ENCODE results near the gene ADGRE2.
A peak's percentile ranks its signal among the peaks of the same experiment; 100 is the strongest.
"Not testable (repeated sequence)": the region's sequence is repeated elsewhere in the genome, so short reads cannot be mapped to it uniquely, and the experiment has no call there.

The ADGRE2 gene

DNA sequence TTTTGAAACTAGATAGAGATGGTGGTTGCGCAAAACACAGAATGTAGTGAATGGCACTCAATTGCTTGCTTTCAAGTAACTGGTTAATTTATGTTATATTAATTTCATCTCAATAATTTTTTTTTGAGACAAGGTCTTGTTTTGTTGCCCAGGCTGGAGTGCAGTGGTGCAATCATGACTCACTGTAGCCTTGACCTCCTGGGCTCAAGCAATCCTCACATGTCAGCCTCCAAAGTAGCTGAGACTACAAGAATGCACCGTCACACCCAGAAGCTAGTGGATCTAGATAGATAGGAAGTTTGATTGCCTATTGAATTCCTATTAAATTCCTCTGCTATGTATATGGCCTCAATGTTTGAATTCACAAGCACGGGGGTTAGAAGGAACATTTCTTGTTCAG, 26.4 kb upstream of the ADGRE2 start:
- FAIRE-seq (no peak), DNase-seq (ENCODE audit: insufficient read length, low spot score) (no peak)
- no peak for TF ChIP-seq CTCF (IDR thresholded peaks at IDR 0.05; ENCODE audit: insufficient read depth, missing control alignments)

DNA sequence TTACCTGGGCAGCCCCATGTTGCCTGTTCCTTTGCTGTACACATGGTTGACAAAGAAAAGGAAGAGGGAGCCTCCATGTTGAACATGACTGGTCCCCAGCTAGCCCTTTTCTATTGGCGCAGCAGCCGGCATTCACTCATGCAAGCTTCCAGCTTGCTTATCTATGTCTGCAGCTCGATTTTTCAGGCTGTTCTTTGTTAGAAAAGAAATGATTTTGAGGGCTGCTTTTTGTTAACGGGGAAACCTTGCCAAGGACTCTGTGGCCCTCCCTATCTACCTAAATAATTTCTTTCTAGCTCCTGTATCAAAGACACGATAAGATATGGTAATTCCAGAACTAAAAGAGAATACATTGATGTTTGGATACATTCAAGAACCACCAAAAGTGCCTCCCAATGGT, 20.4 kb upstream of the ADGRE2 start:
- TF ChIP-seq CTCF (IDR thresholded peaks at IDR 0.05; ENCODE audit: insufficient read depth, missing control alignments): no peak
- DNase-seq (ENCODE audit: insufficient read length, low spot score) (no peak), FAIRE-seq (no peak)

GRCh38 chr19:14796021-14796420, 17.7 kb upstream of the ADGRE2 start:
- no peak for DNase-seq (ENCODE audit: insufficient read length, low spot score)
- TF ChIP-seq CTCF (IDR thresholded peaks at IDR 0.05; ENCODE audit: insufficient read depth, missing control alignments): no peak
- FAIRE-seq: no peak

- no peak for FAIRE-seq
- TF ChIP-seq CTCF (IDR thresholded peaks at IDR 0.05; ENCODE audit: insufficient read depth, missing control alignments): no peak
- DNase-seq (ENCODE audit: insufficient read length, low spot score): no peak
Observed at GRCh38 chr19:14795078-14795721, 16.8 kb upstream of the ADGRE2 start.

DNA sequence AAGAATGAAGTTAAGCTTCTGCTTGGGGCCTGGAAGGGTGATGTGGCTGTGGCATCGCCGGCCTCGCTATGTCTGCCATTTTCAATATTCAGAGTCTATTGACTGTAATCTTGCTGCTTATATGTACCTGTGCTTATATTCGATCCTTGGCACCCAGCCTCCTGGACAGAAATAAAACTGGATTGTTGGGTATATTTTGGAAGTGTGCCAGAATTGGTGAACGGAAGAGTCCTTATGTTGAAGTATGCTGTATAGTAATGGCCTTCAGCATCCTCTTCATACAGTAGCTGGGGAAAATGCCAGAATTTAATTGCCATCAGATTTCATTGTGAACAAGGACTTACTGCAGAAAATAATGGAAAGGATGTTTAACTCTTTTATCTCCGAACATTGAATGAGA, 13.9 kb upstream of the ADGRE2 start:
- DNase-seq (ENCODE audit: insufficient read length, low spot score); FAIRE-seq: not testable (repeated sequence)

- DNase-seq (ENCODE audit: insufficient read length, low spot score) (no peak), FAIRE-seq (no peak)
- TF ChIP-seq CTCF (IDR thresholded peaks at IDR 0.05; ENCODE audit: insufficient read depth, missing control alignments): peak; percentile 51
Observed at GRCh38 chr19:14786421-14786851, 8.1 kb upstream of the ADGRE2 start.

DNA sequence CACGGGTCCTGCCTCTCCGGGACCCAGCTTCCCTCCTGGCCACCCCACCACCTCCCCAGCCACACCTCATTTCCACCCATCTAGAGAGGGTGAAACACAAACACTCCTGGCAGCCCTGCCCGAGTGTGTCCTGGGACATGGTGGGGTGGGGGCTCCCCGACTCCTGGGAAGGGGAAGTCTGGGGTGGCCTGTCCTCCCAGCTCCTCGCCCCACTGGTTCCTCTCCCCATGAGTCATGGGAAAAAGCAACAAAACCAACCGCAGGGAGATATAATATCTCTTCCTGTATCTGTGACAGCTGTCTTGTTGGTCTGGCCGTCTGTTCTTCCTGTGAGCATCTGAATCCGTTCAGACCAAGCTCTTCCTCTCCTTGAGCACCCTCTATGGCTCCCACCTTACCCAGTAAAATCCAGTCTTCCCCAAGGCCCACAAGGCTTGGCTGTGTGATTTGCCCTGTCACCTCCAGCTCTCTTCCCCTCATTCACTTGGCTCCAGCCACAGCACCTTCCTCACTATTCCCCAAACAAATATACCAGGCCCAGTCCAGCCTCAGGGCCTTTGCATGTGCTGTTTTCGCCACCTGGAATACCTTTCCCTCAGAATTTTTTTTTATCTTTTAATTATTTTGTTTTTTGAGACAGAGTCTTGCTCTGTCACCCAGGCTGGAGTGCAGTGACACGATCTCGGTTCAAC, 6.9 kb upstream of the ADGRE2 start:
- not testable (repeated sequence) for FAIRE-seq

DNA sequence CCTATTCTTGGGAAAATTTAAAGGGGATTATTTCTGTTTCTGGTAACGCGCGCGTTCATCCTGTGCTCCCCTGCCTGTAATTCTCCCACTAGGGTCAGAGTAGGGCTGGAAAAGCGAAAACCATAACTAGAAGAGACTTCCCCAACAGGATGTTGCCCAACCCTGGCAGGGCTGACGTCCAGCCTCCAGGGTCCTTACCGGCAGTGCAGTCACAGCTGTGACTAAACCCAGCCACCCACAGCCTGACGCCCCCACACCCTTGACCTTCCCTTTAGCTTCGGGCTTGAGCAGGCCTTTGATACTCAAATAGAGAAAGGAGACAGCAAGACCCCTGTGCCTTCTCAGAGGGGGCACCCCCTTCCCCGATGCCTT, 6.4 kb upstream of the ADGRE2 start:
- FAIRE-seq; DNase-seq (ENCODE audit: insufficient read length, low spot score): not testable (repeated sequence)

More for the DNA sequence above, 6.9 kb upstream of the ADGRE2 start:
- not testable (repeated sequence) for DNase-seq (ENCODE audit: insufficient read length, low spot score)

- FAIRE-seq; DNase-seq (ENCODE audit: insufficient read length, low spot score): not testable (repeated sequence)
Observed at GRCh38 chr19:14783410-14783998, 5.1 kb upstream of the ADGRE2 start.

All from D721Med (cell line).